HG02885 (cell line): Measurements from ENCODE around the gene NEB.
"Not testable (repeated sequence)": the region's sequence is repeated elsewhere in the genome, so short reads cannot be mapped to it uniquely, and the experiment has no call there.

ENCODE experiments used
- ATAC-seq: cut with Tn5 transposase; IDR thresholded peaks from one replicate; pipeline ENCODE4 v1.9.1; 2021; ENCODE audit warnings: mild to moderate bottlenecking; ENCODE audit not compliant: unreplicated experiment, poor library complexity

The NEB gene

GRCh38 chr2:151657667-151658076 lies 76.6 kb downstream of the NEB start:
- no peak for ATAC-seq

GRCh38 chr2:151655663-151656398 lies 78.4 kb downstream of the NEB start:
- ATAC-seq = no peak

- no peak for ATAC-seq
These were observed 79.4 kb downstream of the NEB start for GRCh38 chr2:151654891-151655290.

- ATAC-seq = no peak
These were observed 80.2 kb downstream of the NEB start for GRCh38 chr2:151654085-151654484.

- ATAC-seq = no peak
These were observed 83.0 kb downstream of the NEB start for GRCh38 chr2:151651274-151651673.

- no peak for ATAC-seq
These were observed 83.8 kb downstream of the NEB start for GRCh38 chr2:151650456-151650855.

GRCh38 chr2:151649966-151650365 lies 84.3 kb downstream of the NEB start:
- ATAC-seq = no peak

- ATAC-seq = no peak
These were observed 84.9 kb downstream of the NEB start for GRCh38 chr2:151649400-151649799.

- ATAC-seq = not testable (repeated sequence)
These were observed 87.8 kb downstream of the NEB start for GRCh38 chr2:151646512-151646911.

GRCh38 chr2:151644580-151644979 lies 89.7 kb downstream of the NEB start:
- no peak for ATAC-seq

- ATAC-seq = not testable (repeated sequence)
These were observed 92.4 kb downstream of the NEB start for GRCh38 chr2:151641895-151642294.

GRCh38 chr2:151640087-151640486 lies 94.2 kb downstream of the NEB start:
- no peak for ATAC-seq

- no peak for ATAC-seq
These were observed 95.3 kb downstream of the NEB start for GRCh38 chr2:151638990-151639389.

GRCh38 chr2:151638191-151638933 lies 95.9 kb downstream of the NEB start:
- ATAC-seq = peak; percentile 71

GRCh38 chr2:151637271-151637781 lies 97.0 kb downstream of the NEB start:
- peak; percentile 67 for ATAC-seq

- ATAC-seq = no peak
These were observed 99.4 kb downstream of the NEB start for GRCh38 chr2:151634736-151635467.

- no peak for ATAC-seq
These were observed 101.2 kb downstream of the NEB start for GRCh38 chr2:151632993-151633565.

GRCh38 chr2:151630372-151630771 lies 103.9 kb downstream of the NEB start:
- no peak for ATAC-seq

- ATAC-seq = no peak
These were observed 106.9 kb downstream of the NEB start for GRCh38 chr2:151627353-151627752.

GRCh38 chr2:151624271-151624670 lies 110.0 kb downstream of the NEB start:
- ATAC-seq = no peak

- ATAC-seq = no peak
These were observed 110.6 kb downstream of the NEB start for GRCh38 chr2:151623631-151624030.
